ENCODE data around the gene CLUH. TPM values are rescaled to one million over a fixed set of nuclear protein-coding genes. Genes with fewer than 3 reads are reported as not detected.

The CLUH gene
- total and polyA plus RNA-seq, 2 donors (not counting 1 experiment from before 2014, with no cell fraction given) = 53.1 to 64.6 TPM

DNA sequence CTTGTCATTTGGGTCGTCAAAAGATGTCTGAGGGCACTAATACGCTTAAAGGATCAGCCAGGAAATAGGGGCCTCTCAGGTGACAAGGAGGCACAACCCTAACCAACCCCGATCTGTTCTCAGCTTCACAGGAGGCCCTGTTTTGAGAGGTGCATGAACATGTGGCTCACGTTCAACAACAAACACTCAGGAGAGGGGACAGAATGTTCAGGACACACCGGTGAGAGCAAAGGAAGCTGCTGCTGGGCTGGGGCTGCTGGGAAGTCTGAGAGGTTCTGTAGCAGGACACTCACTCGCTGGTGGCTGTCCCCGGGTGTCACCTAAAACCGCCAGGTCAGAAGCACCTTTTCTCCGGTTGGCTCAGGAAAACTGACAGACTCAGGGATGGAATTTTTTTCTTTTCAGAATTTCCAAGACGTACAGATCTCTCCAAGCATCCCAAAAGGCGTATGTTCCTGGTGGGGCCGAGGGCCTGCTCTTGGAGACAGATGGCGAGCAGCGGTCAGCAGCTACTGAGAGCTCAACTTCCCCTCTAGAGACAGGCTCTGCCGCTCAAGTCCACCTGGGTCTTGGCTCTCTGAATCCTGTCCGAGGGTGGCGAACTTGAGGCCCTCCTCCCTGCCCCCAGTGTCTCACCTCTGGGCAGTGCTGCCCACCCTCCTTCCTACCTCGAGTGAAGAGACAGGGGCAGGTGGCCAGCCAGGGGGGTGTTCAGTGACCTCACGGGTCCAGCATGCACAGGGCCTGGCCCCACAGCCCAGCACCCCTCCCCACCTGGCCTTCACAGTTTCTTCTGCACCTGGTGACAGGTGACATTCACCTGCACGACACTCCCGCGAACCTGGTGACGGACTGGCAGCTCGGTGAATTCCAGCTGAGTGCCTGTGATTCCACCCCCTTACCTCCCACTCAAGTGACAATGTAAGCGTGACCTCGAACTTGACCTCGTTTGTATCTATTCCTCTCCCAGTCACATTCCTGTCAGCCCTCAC is 22.9 kb downstream of the CLUH start:
- ChIA-PET CTCF (no interaction called here), POLR2A (no interaction called here)
- peaks cover 6% of the 10 kb centered on the region for H3K4me1 Mint-ChIP-seq
- peak overlapping the region; percentile 54 for H3K4me2 ChIP-seq (replicated peaks; ENCODE audit: low read depth, low read length, poor library complexity, severe bottlenecking)
- 82% methylated on average over 26 of the region's 27 CpGs for WGBS (ENCODE audit: insufficient coverage)
- ATAC-seq (ENCODE audit: low read depth) (no peak), DNase-seq (no peak)
- H3K4me3 ChIP-seq (ENCODE audit: control extremely low read depth in 1 of 5, extremely low read depth in 1 of 5, insufficient read depth in 1 of 5, low read depth in 2 of 5, low read length in 4 of 5) = peak overlapping the region in 1 of 5 experiments; percentile 46
- intact Hi-C loops (cut with micrococcal nuclease) = no loop called here
- H3K4me3 Mint-ChIP-seq = no peak overlapping the region
- peaks cover 0 to 5% of the 10 kb centered on the region in 2 donors for H3K4me1 ChIP-seq (ENCODE audit: control insufficient read depth in 2 of 2, insufficient read depth in 2 of 2, low read length in 2 of 2)
- no peaks in the 10 kb centered on the region for H3K27me3 ChIP-seq (replicated peaks in 1 of 4; ENCODE audit: control extremely low read depth in 1 of 4, control insufficient read depth in 3 of 4, insufficient read depth in 4 of 4, low read length in 3 of 4)
- H3K79me2 ChIP-seq (ENCODE audit: control insufficient read depth, insufficient read depth, low read length) = no peaks in the 10 kb centered on the region
- H3K36me3 ChIP-seq (replicated peaks in 1 of 2; ENCODE audit: control extremely low read depth in 1 of 2, control insufficient read depth in 1 of 2, extremely low read depth in 1 of 2, insufficient read depth in 2 of 2, low read length in 1 of 2) = peaks cover 0 to 25% of the 10 kb centered on the region in 2 experiments
- peak overlapping the region; percentile 32 for H3K27ac Mint-ChIP-seq
- no peaks in the 10 kb centered on the region for H4K20me1 ChIP-seq (ENCODE audit: control insufficient read depth, insufficient read depth, low read length, poor library complexity, severe bottlenecking)
- H3K9me3 ChIP-seq (ENCODE audit: control extremely low read depth in 1 of 3, control insufficient read depth in 2 of 3, insufficient read depth in 1 of 3, low read length in 2 of 3) = no peaks in the 10 kb centered on the region
- no peak for TF ChIP-seq EZH2 (IDR thresholded peaks at IDR 0.05; ENCODE audit: borderline replicate concordance, insufficient read depth, low read depth, low read length, poor library complexity, severe bottlenecking)
- TF ChIP-seq, protein P1, sequence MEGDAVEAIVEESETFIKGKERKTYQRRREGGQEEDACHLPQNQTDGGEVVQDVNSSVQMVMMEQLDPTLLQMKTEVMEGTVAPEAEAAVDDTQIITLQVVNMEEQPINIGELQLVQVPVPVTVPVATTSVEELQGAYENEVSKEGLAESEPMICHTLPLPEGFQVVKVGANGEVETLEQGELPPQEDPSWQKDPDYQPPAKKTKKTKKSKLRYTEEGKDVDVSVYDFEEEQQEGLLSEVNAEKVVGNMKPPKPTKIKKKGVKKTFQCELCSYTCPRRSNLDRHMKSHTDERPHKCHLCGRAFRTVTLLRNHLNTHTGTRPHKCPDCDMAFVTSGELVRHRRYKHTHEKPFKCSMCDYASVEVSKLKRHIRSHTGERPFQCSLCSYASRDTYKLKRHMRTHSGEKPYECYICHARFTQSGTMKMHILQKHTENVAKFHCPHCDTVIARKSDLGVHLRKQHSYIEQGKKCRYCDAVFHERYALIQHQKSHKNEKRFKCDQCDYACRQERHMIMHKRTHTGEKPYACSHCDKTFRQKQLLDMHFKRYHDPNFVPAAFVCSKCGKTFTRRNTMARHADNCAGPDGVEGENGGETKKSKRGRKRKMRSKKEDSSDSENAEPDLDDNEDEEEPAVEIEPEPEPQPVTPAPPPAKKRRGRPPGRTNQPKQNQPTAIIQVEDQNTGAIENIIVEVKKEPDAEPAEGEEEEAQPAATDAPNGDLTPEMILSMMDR (IDR thresholded peaks at IDR 0.05) = no peak
- H3K9me3 Mint-ChIP-seq (ENCODE audit: insufficient read depth) = no peaks in the 10 kb centered on the region
- H2AFZ ChIP-seq (ENCODE audit: insufficient read depth, low read depth, low read length, poor library complexity, severe bottlenecking) = no peak overlapping the region
- no peaks in the 10 kb centered on the region for H3K27me3 Mint-ChIP-seq
- no peak overlapping the region for H3K27ac ChIP-seq (ENCODE audit: low read length in 2 of 2)
- H3K9ac ChIP-seq (ENCODE audit: low read length) = no peak overlapping the region

DNA sequence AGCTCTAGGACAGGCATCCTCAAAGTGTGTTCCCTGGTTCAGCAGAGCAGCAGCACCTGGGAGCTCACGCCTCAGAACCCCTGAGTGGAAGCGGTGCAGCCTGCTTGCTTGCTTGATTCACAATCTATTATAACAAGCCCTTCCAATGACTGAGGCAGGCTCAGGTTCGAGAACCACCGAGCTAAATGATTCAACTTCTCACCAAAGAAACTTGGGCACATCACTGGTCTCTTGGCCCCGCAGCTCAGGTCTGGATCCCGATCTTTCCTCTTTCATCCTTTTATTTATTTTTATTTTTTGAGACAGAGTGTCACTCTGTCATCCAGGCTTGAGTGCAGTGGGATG is 24.5 kb downstream of the CLUH start:
- no peaks in the 10 kb centered on the region for H3K9me3 ChIP-seq (ENCODE audit: control extremely low read depth in 1 of 3, control insufficient read depth in 2 of 3, insufficient read depth in 1 of 3, low read length in 2 of 3)
- POLR2A ChIA-PET = interaction anchor here (0.9 kb wide), 1 partner anchor 10 kb away, joined by 4 read pairs; no protein-coding TSS in a partner anchor
- H3K27ac Mint-ChIP-seq = peak overlapping the region; percentile 26
- no peak overlapping the region for H3K9ac ChIP-seq (ENCODE audit: low read length)
- H3K27me3 Mint-ChIP-seq = no peaks in the 10 kb centered on the region
- ATAC-seq (ENCODE audit: low read depth) (no peak), DNase-seq (no peak)
- no peak overlapping the region for H2AFZ ChIP-seq (ENCODE audit: insufficient read depth, low read depth, low read length, poor library complexity, severe bottlenecking)
- H3K4me2 ChIP-seq (replicated peaks; ENCODE audit: low read depth, low read length, poor library complexity, severe bottlenecking) = no peak overlapping the region
- no peaks in the 10 kb centered on the region for H3K79me2 ChIP-seq (ENCODE audit: control insufficient read depth, insufficient read depth, low read length)
- peaks cover 6% of the 10 kb centered on the region for H3K4me1 Mint-ChIP-seq
- TF ChIP-seq, protein P1 (IDR thresholded peaks at IDR 0.05) = no peak
- no peak for TF ChIP-seq EZH2 (IDR thresholded peaks at IDR 0.05; ENCODE audit: borderline replicate concordance, insufficient read depth, low read depth, low read length, poor library complexity, severe bottlenecking)
- no peaks in the 10 kb centered on the region for H3K27me3 ChIP-seq (replicated peaks in 1 of 4; ENCODE audit: control extremely low read depth in 1 of 4, control insufficient read depth in 3 of 4, insufficient read depth in 4 of 4, low read length in 3 of 4)
- 91% methylated on average over 4 of the region's 6 CpGs for WGBS (ENCODE audit: insufficient coverage)
- H3K4me1 ChIP-seq (ENCODE audit: control insufficient read depth in 2 of 2, insufficient read depth in 2 of 2, low read length in 2 of 2) = peaks cover 0 to 2% of the 10 kb centered on the region in 2 donors
- H3K9me3 Mint-ChIP-seq (ENCODE audit: insufficient read depth) = no peaks in the 10 kb centered on the region
- CTCF ChIA-PET = interaction anchor here (0.9 to 3.0 kb wide), 2 partner anchors 11 to 12 kb away, joined by 3 to 14 read pairs; no protein-coding TSS in a partner anchor
- H3K4me3 ChIP-seq (ENCODE audit: control extremely low read depth in 1 of 5, extremely low read depth in 1 of 5, insufficient read depth in 1 of 5, low read depth in 2 of 5, low read length in 4 of 5) = no peak overlapping the region
- intact Hi-C loops (cut with micrococcal nuclease) = no loop called here
- H3K27ac ChIP-seq (ENCODE audit: low read length in 2 of 2) = no peak overlapping the region
- H4K20me1 ChIP-seq (ENCODE audit: control insufficient read depth, insufficient read depth, low read length, poor library complexity, severe bottlenecking) = peaks cover 3% of the 10 kb centered on the region
- peaks cover 1 to 35% of the 10 kb centered on the region in 2 experiments for H3K36me3 ChIP-seq (replicated peaks in 1 of 2; ENCODE audit: control extremely low read depth in 1 of 2, control insufficient read depth in 1 of 2, extremely low read depth in 1 of 2, insufficient read depth in 2 of 2, low read length in 1 of 2)
- H3K4me3 Mint-ChIP-seq = no peak overlapping the region

All from B cell (primary cell).